ENCODE measurements around the gene SPIRE2.
A peak's percentile ranks its signal among the peaks of the same experiment; 100 is the strongest.
"Not testable (repeated sequence)": the region's sequence is repeated elsewhere in the genome, so short reads cannot be mapped to it uniquely, and the experiment has no call there.

Gene SPIRE2

GRCh38 chr16:89808475-89808874 is 19.8 kb upstream of the SPIRE2 start:
- H3K4me1 ChIP-seq (ENCODE audit: control insufficient read depth, insufficient read depth, low read length, poor library complexity, severe bottlenecking): no peaks in the 10 kb centered on the region
- no peaks in the 10 kb centered on the region for H3K36me3 ChIP-seq (ENCODE audit: control insufficient read depth, insufficient read depth, low read length)
- no peak for DNase-seq
- H3K27me3 ChIP-seq (replicated peaks; ENCODE audit: control insufficient read depth, insufficient read depth, low read length, poor library complexity, severe bottlenecking): no peaks in the 10 kb centered on the region
- H3K9me3 ChIP-seq (ENCODE audit: control insufficient read depth, low read length): no peaks in the 10 kb centered on the region
- H3K4me3 ChIP-seq (ENCODE audit: insufficient read depth, low read depth, low read length, poor library complexity, severe bottlenecking): no peak overlapping the region
- H3K27ac ChIP-seq (ENCODE audit: insufficient read depth, low read length, poor library complexity, severe bottlenecking): no peak overlapping the region

GRCh38 chr16:89811321-89811720 is 17.0 kb upstream of the SPIRE2 start:
- Histone ChIP-seq H3K36me3 (ENCODE audit: control insufficient read depth, insufficient read depth, low read length) (no peaks in the 10 kb centered on the region), H3K4me3 (ENCODE audit: insufficient read depth, low read depth, low read length, poor library complexity, severe bottlenecking) (no peak overlapping the region), H3K4me1 (ENCODE audit: control insufficient read depth, insufficient read depth, low read length, poor library complexity, severe bottlenecking) (no peaks in the 10 kb centered on the region), H3K27ac (ENCODE audit: insufficient read depth, low read length, poor library complexity, severe bottlenecking) (no peak overlapping the region), H3K9me3 (ENCODE audit: control insufficient read depth, low read length) (no peaks in the 10 kb centered on the region), H3K27me3 (replicated peaks; ENCODE audit: control insufficient read depth, insufficient read depth, low read length, poor library complexity, severe bottlenecking) (no peaks in the 10 kb centered on the region)
- no peak for DNase-seq

GRCh38 chr16:89815639-89816348 is 12.5 kb upstream of the SPIRE2 start:
- Histone ChIP-seq H3K4me1 (ENCODE audit: control insufficient read depth, insufficient read depth, low read length, poor library complexity, severe bottlenecking) (no peaks in the 10 kb centered on the region), H3K27ac (ENCODE audit: insufficient read depth, low read length, poor library complexity, severe bottlenecking) (no peak overlapping the region), H3K9me3 (ENCODE audit: control insufficient read depth, low read length) (no peaks in the 10 kb centered on the region), H3K4me3 (ENCODE audit: insufficient read depth, low read depth, low read length, poor library complexity, severe bottlenecking) (peak overlapping the region; percentile 44), H3K36me3 (ENCODE audit: control insufficient read depth, insufficient read depth, low read length) (no peaks in the 10 kb centered on the region), H3K27me3 (replicated peaks; ENCODE audit: control insufficient read depth, insufficient read depth, low read length, poor library complexity, severe bottlenecking) (no peaks in the 10 kb centered on the region)
- no peak for DNase-seq

- not testable (repeated sequence) for H3K4me1 ChIP-seq (ENCODE audit: control insufficient read depth, insufficient read depth, low read length, poor library complexity, severe bottlenecking); H3K4me3 ChIP-seq (ENCODE audit: insufficient read depth, low read depth, low read length, poor library complexity, severe bottlenecking); H3K27me3 ChIP-seq (replicated peaks; ENCODE audit: control insufficient read depth, insufficient read depth, low read length, poor library complexity, severe bottlenecking); H3K9me3 ChIP-seq (ENCODE audit: control insufficient read depth, low read length); H3K27ac ChIP-seq (ENCODE audit: insufficient read depth, low read length, poor library complexity, severe bottlenecking); H3K36me3 ChIP-seq (ENCODE audit: control insufficient read depth, insufficient read depth, low read length); DNase-seq
These were observed 9.3 kb upstream of the SPIRE2 start for GRCh38 chr16:89818851-89819403.

GRCh38 chr16:89819448-89819847 is 8.8 kb upstream of the SPIRE2 start:
- H3K36me3 ChIP-seq (ENCODE audit: control insufficient read depth, insufficient read depth, low read length); H3K27me3 ChIP-seq (replicated peaks; ENCODE audit: control insufficient read depth, insufficient read depth, low read length, poor library complexity, severe bottlenecking); H3K4me1 ChIP-seq (ENCODE audit: control insufficient read depth, insufficient read depth, low read length, poor library complexity, severe bottlenecking); H3K9me3 ChIP-seq (ENCODE audit: control insufficient read depth, low read length); H3K4me3 ChIP-seq (ENCODE audit: insufficient read depth, low read depth, low read length, poor library complexity, severe bottlenecking); DNase-seq; H3K27ac ChIP-seq (ENCODE audit: insufficient read depth, low read length, poor library complexity, severe bottlenecking): not testable (repeated sequence)

GRCh38 chr16:89821438-89822187 is 6.7 kb upstream of the SPIRE2 start:
- no peak overlapping the region for H3K4me3 ChIP-seq (ENCODE audit: insufficient read depth, low read depth, low read length, poor library complexity, severe bottlenecking)
- H3K36me3 ChIP-seq (ENCODE audit: control insufficient read depth, insufficient read depth, low read length): no peaks in the 10 kb centered on the region
- no peak overlapping the region for H3K27ac ChIP-seq (ENCODE audit: insufficient read depth, low read length, poor library complexity, severe bottlenecking)
- H3K4me1 ChIP-seq (ENCODE audit: control insufficient read depth, insufficient read depth, low read length, poor library complexity, severe bottlenecking): no peaks in the 10 kb centered on the region
- H3K27me3 ChIP-seq (replicated peaks; ENCODE audit: control insufficient read depth, insufficient read depth, low read length, poor library complexity, severe bottlenecking): no peaks in the 10 kb centered on the region
- no peak for DNase-seq
- no peaks in the 10 kb centered on the region for H3K9me3 ChIP-seq (ENCODE audit: control insufficient read depth, low read length)

GRCh38 chr16:89822188-89823086 is 5.8 kb upstream of the SPIRE2 start:
- Histone ChIP-seq H3K36me3 (ENCODE audit: control insufficient read depth, insufficient read depth, low read length) (no peaks in the 10 kb centered on the region), H3K4me1 (ENCODE audit: control insufficient read depth, insufficient read depth, low read length, poor library complexity, severe bottlenecking) (no peaks in the 10 kb centered on the region), H3K27me3 (replicated peaks; ENCODE audit: control insufficient read depth, insufficient read depth, low read length, poor library complexity, severe bottlenecking) (peaks cover under 1% of the 10 kb centered on the region), H3K9me3 (ENCODE audit: control insufficient read depth, low read length) (no peaks in the 10 kb centered on the region), H3K27ac (ENCODE audit: insufficient read depth, low read length, poor library complexity, severe bottlenecking) (no peak overlapping the region), H3K4me3 (ENCODE audit: insufficient read depth, low read depth, low read length, poor library complexity, severe bottlenecking) (no peak overlapping the region)
- DNase-seq: no peak

GRCh38 chr16:89823087-89823823 is 5.0 kb upstream of the SPIRE2 start:
- H3K9me3 ChIP-seq (ENCODE audit: control insufficient read depth, low read length): no peaks in the 10 kb centered on the region
- peaks cover 7% of the 10 kb centered on the region for H3K27me3 ChIP-seq (replicated peaks; ENCODE audit: control insufficient read depth, insufficient read depth, low read length, poor library complexity, severe bottlenecking)
- no peak overlapping the region for H3K4me3 ChIP-seq (ENCODE audit: insufficient read depth, low read depth, low read length, poor library complexity, severe bottlenecking)
- peaks cover 6% of the 10 kb centered on the region for H3K4me1 ChIP-seq (ENCODE audit: control insufficient read depth, insufficient read depth, low read length, poor library complexity, severe bottlenecking)
- no peak for DNase-seq
- no peaks in the 10 kb centered on the region for H3K36me3 ChIP-seq (ENCODE audit: control insufficient read depth, insufficient read depth, low read length)
- no peak overlapping the region for H3K27ac ChIP-seq (ENCODE audit: insufficient read depth, low read length, poor library complexity, severe bottlenecking)

- H3K4me1 ChIP-seq (ENCODE audit: control insufficient read depth, insufficient read depth, low read length, poor library complexity, severe bottlenecking); H3K9me3 ChIP-seq (ENCODE audit: control insufficient read depth, low read length); H3K27me3 ChIP-seq (replicated peaks; ENCODE audit: control insufficient read depth, insufficient read depth, low read length, poor library complexity, severe bottlenecking); H3K4me3 ChIP-seq (ENCODE audit: insufficient read depth, low read depth, low read length, poor library complexity, severe bottlenecking); DNase-seq; H3K36me3 ChIP-seq (ENCODE audit: control insufficient read depth, insufficient read depth, low read length); H3K27ac ChIP-seq (ENCODE audit: insufficient read depth, low read length, poor library complexity, severe bottlenecking): not testable (repeated sequence)
These were observed 4.5 kb upstream of the SPIRE2 start for GRCh38 chr16:89823824-89824148.
